Measurements from ENCODE around the gene MRPL33. TPM values are rescaled to one million over a fixed set of nuclear protein-coding genes. Genes with fewer than 3 reads are reported as not detected.

The MRPL33 gene
- total and polyA plus RNA-seq, 4 donors: 59.9 to 174 (median 123) TPM

DNA sequence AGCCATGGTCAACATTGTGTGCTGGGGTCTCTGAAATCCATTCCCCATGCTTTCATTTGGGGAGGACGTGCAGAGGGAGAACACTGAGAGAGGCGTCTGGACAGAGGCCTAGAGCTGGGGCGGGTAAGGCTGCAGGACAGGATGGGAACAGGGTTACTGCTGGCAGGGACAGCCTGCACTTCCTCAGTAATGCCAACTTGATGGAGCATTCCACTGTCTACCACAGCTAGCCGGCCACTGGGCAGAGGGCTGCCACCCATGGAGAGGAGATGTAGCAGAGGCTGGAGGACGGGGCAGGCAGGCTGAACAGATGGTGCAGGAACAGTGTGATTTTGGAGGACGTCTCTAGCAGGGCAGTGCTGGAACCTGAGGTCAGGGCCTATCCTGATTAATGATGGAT lies 29.3 kb downstream of the MRPL33 start:
- H3K9ac ChIP-seq (ENCODE audit: insufficient read depth in 1 of 2, low read length in 2 of 2): no peak overlapping the region
- 92% methylated on average over 6 of the region's 6 CpGs for WGBS, 2 donors
- DNase-seq (no peak), ATAC-seq (ENCODE audit: insufficient read depth, low FRiP score) (no peak)
- no peaks in the 10 kb centered on the region for H3K9me3 ChIP-seq (ENCODE audit: control insufficient read depth in 4 of 4, insufficient read depth in 3 of 4, low read length in 3 of 4)
- H3K4me1 ChIP-seq (ENCODE audit: control insufficient read depth in 5 of 5, insufficient read depth in 5 of 5, low read length in 5 of 5): peaks cover 0 to 26% (median under 1%) of the 10 kb centered on the region in 5 donors
- TF ChIP-seq, protein P1, sequence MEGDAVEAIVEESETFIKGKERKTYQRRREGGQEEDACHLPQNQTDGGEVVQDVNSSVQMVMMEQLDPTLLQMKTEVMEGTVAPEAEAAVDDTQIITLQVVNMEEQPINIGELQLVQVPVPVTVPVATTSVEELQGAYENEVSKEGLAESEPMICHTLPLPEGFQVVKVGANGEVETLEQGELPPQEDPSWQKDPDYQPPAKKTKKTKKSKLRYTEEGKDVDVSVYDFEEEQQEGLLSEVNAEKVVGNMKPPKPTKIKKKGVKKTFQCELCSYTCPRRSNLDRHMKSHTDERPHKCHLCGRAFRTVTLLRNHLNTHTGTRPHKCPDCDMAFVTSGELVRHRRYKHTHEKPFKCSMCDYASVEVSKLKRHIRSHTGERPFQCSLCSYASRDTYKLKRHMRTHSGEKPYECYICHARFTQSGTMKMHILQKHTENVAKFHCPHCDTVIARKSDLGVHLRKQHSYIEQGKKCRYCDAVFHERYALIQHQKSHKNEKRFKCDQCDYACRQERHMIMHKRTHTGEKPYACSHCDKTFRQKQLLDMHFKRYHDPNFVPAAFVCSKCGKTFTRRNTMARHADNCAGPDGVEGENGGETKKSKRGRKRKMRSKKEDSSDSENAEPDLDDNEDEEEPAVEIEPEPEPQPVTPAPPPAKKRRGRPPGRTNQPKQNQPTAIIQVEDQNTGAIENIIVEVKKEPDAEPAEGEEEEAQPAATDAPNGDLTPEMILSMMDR (IDR thresholded peaks at IDR 0.05; ENCODE audit: control extremely low read depth, extremely low read depth): no peak
- H3K27me3 ChIP-seq (ENCODE audit: control insufficient read depth in 3 of 3, insufficient read depth in 3 of 3, low read length in 2 of 3): no peaks in the 10 kb centered on the region
- peak overlapping the region in 1 of 2 donors; percentile 13 for H3K27ac ChIP-seq (ENCODE audit: low read depth in 1 of 2, low read length in 1 of 2)
- H3K4me3 ChIP-seq: no peak overlapping the region
- H3K36me3 ChIP-seq (ENCODE audit: control insufficient read depth in 4 of 4, insufficient read depth in 4 of 4, low read length in 4 of 4): no peaks in the 10 kb centered on the region

DNA sequence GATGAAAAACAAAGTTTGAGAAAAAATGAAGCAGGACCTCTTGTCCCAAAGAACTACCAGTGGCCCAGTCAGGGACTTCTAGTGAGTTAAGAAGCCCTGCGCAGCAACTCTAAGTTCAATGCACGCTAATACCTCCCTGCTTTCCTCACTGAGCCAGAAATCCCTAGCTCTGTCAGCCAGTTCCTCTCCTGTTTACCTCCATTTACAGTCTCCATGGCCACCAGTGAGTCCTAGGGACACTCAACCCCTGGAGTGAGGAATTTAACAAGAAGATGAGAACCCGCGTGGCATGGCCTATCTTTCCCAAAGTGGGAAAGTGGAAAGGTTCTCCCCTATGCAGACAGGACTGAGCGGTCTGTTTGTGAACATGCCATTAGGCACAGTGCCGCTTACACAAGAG lies 31.0 kb downstream of the MRPL33 start:
- Histone ChIP-seq H3K4me3 (no peak overlapping the region), H3K9me3 (ENCODE audit: control insufficient read depth in 4 of 4, insufficient read depth in 3 of 4, low read length in 3 of 4) (no peaks in the 10 kb centered on the region), H3K36me3 (ENCODE audit: control insufficient read depth in 4 of 4, insufficient read depth in 4 of 4, low read length in 4 of 4) (no peaks in the 10 kb centered on the region), H3K27me3 (ENCODE audit: control insufficient read depth in 3 of 3, insufficient read depth in 3 of 3, low read length in 2 of 3) (no peaks in the 10 kb centered on the region), H3K4me1 (ENCODE audit: control insufficient read depth in 5 of 5, insufficient read depth in 5 of 5, low read length in 5 of 5) (peaks cover 0 to 15% (median 0%) of the 10 kb centered on the region in 5 donors), H3K27ac (ENCODE audit: low read depth in 1 of 2, low read length in 1 of 2) (no peak overlapping the region), H3K9ac (ENCODE audit: insufficient read depth in 1 of 2, low read length in 2 of 2) (no peak overlapping the region)
- DNase-seq (no peak), ATAC-seq (ENCODE audit: insufficient read depth, low FRiP score) (no peak)
- WGBS, 2 donors: 96 to 97% methylated on average over 6 of the region's 6 CpGs
- TF ChIP-seq, protein P1 (IDR thresholded peaks at IDR 0.05; ENCODE audit: control extremely low read depth, extremely low read depth): no peak

- H3K27ac ChIP-seq (ENCODE audit: low read depth in 1 of 2, low read length in 1 of 2): no peak overlapping the region
- ATAC-seq (ENCODE audit: insufficient read depth, low FRiP score) (no peak), DNase-seq (no peak)
- no peaks in the 10 kb centered on the region for H3K9me3 ChIP-seq (ENCODE audit: control insufficient read depth in 4 of 4, insufficient read depth in 3 of 4, low read length in 3 of 4)
- 83 to 92% methylated on average over 2 of the region's 2 CpGs for WGBS, 2 donors
- no peaks in the 10 kb centered on the region for H3K27me3 ChIP-seq (ENCODE audit: control insufficient read depth in 3 of 3, insufficient read depth in 3 of 3, low read length in 2 of 3)
- no peaks in the 10 kb centered on the region for H3K36me3 ChIP-seq (ENCODE audit: control insufficient read depth in 4 of 4, insufficient read depth in 4 of 4, low read length in 4 of 4)
- no peak overlapping the region for H3K9ac ChIP-seq (ENCODE audit: insufficient read depth in 1 of 2, low read length in 2 of 2)
- TF ChIP-seq, protein P1 (IDR thresholded peaks at IDR 0.05; ENCODE audit: control extremely low read depth, extremely low read depth): no peak
- H3K4me3 ChIP-seq: no peak overlapping the region
- peaks cover 0 to 14% (median 0%) of the 10 kb centered on the region in 5 donors for H3K4me1 ChIP-seq (ENCODE audit: control insufficient read depth in 5 of 5, insufficient read depth in 5 of 5, low read length in 5 of 5)
These were observed 31.5 kb downstream of the MRPL33 start for GRCh38 chr2:27803046-27803445.

DNA sequence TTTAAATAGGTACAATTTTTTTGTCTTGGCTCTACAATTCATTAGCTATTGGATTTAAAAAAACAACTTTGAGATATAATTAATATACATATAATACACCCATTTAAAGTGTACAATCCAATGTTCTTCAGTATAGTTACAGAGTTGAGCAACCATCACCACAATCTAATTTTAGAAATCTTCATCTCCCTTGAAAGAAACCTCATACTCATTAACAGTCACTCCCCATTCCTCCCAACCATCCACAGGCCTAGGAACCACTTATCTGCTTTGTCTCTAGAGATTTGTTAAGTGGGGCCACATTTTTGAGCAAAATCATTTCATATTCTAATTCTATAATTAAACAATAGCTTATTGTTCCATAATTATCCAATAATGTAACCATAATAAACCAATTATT lies 32.6 kb downstream of the MRPL33 start:
- Histone ChIP-seq H3K9me3 (ENCODE audit: control insufficient read depth in 4 of 4, insufficient read depth in 3 of 4, low read length in 3 of 4) (no peaks in the 10 kb centered on the region), H3K27ac (ENCODE audit: low read depth in 1 of 2, low read length in 1 of 2) (no peak overlapping the region), H3K9ac (ENCODE audit: insufficient read depth in 1 of 2, low read length in 2 of 2) (no peak overlapping the region), H3K36me3 (ENCODE audit: control insufficient read depth in 4 of 4, insufficient read depth in 4 of 4, low read length in 4 of 4) (no peaks in the 10 kb centered on the region), H3K4me1 (ENCODE audit: control insufficient read depth in 5 of 5, insufficient read depth in 5 of 5, low read length in 5 of 5) (peaks cover 0 to 10% (median 0%) of the 10 kb centered on the region in 5 donors), H3K27me3 (ENCODE audit: control insufficient read depth in 3 of 3, insufficient read depth in 3 of 3, low read length in 2 of 3) (no peaks in the 10 kb centered on the region), H3K4me3 (no peak overlapping the region)
- DNase-seq (no peak), ATAC-seq (ENCODE audit: insufficient read depth, low FRiP score) (no peak)
- TF ChIP-seq, protein P1 (IDR thresholded peaks at IDR 0.05; ENCODE audit: control extremely low read depth, extremely low read depth): no peak
